Measurements from ENCODE around the gene URM1.

Gene URM1

DNA sequence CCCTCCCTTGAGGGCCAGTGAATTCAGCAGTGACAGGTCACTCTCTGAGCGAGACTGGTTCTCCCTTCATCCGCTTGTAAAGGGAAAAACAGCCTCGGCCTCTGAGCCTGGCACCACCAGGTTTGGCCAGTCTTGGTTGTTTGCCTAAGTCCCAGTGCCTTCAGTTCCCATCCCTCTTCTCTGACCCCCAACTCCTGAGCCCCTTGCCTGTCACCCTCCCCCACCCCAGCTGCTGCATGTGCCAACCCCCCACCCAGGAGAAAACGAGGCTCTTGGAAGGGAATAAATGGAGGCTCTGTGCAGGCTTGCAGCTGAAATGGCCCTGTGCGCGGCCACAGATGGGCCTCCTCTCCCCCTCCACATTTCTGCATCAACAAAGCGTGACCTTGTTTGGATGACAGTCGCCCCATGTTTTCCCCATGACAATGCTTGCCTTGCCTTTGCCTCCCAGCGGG, 3.1 kb downstream of the URM1 start:
- DNase-seq (ENCODE audit: low read depth in 1 of 2, low spot score in 1 of 2), result no peak
- H3K4me3 ChIP-seq (replicated peaks; ENCODE audit: insufficient read depth, low read length), result no peak overlapping the region
- no peaks in the 10 kb centered on the region for H3K27me3 ChIP-seq (ENCODE audit: insufficient read depth, poor library complexity, severe bottlenecking)
- TF ChIP-seq POLR2AphosphoS5 (IDR thresholded peaks at IDR 0.05; ENCODE audit: low read depth), result no peak
- TF ChIP-seq, protein P1, sequence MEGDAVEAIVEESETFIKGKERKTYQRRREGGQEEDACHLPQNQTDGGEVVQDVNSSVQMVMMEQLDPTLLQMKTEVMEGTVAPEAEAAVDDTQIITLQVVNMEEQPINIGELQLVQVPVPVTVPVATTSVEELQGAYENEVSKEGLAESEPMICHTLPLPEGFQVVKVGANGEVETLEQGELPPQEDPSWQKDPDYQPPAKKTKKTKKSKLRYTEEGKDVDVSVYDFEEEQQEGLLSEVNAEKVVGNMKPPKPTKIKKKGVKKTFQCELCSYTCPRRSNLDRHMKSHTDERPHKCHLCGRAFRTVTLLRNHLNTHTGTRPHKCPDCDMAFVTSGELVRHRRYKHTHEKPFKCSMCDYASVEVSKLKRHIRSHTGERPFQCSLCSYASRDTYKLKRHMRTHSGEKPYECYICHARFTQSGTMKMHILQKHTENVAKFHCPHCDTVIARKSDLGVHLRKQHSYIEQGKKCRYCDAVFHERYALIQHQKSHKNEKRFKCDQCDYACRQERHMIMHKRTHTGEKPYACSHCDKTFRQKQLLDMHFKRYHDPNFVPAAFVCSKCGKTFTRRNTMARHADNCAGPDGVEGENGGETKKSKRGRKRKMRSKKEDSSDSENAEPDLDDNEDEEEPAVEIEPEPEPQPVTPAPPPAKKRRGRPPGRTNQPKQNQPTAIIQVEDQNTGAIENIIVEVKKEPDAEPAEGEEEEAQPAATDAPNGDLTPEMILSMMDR (IDR thresholded peaks at IDR 0.05; ENCODE audit: insufficient read depth, low read length), result no peak
- TF ChIP-seq GABPA (IDR thresholded peaks at IDR 0.05; ENCODE audit: low read depth), result no peak
- TF ChIP-seq SPI1 (IDR thresholded peaks at IDR 0.05; ENCODE audit: borderline replicate concordance, low read depth), result no peak
- TF ChIP-seq, protein P2, sequence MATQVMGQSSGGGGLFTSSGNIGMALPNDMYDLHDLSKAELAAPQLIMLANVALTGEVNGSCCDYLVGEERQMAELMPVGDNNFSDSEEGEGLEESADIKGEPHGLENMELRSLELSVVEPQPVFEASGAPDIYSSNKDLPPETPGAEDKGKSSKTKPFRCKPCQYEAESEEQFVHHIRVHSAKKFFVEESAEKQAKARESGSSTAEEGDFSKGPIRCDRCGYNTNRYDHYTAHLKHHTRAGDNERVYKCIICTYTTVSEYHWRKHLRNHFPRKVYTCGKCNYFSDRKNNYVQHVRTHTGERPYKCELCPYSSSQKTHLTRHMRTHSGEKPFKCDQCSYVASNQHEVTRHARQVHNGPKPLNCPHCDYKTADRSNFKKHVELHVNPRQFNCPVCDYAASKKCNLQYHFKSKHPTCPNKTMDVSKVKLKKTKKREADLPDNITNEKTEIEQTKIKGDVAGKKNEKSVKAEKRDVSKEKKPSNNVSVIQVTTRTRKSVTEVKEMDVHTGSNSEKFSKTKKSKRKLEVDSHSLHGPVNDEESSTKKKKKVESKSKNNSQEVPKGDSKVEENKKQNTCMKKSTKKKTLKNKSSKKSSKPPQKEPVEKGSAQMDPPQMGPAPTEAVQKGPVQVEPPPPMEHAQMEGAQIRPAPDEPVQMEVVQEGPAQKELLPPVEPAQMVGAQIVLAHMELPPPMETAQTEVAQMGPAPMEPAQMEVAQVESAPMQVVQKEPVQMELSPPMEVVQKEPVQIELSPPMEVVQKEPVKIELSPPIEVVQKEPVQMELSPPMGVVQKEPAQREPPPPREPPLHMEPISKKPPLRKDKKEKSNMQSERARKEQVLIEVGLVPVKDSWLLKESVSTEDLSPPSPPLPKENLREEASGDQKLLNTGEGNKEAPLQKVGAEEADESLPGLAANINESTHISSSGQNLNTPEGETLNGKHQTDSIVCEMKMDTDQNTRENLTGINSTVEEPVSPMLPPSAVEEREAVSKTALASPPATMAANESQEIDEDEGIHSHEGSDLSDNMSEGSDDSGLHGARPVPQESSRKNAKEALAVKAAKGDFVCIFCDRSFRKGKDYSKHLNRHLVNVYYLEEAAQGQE (IDR thresholded peaks at IDR 0.05; ENCODE audit: insufficient replicate concordance, low read depth), result no peak
- H3K27ac ChIP-seq (replicated peaks), result no peak overlapping the region

DNA sequence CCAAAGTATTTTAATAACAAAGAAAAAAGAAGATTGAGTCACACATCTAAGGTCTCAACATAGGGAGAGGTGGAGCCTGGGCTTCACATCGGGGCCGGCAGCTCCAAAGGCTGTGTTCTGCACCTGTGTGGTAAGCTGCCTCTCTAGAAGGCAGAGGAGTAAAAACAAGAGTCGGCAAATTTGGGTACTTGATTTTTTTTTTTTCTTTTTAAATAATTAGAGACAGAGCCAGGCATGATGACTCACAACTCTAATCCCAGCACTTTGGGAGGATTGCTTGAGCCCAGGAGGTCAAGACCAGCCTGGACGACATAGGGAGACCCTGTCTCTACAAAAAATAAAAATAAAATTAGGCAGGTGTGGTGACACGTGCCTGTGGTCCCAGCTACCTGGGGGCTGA, 4.7 kb downstream of the URM1 start:
- no peak for TF ChIP-seq POLR2AphosphoS5 (IDR thresholded peaks at IDR 0.05; ENCODE audit: low read depth)
- TF ChIP-seq SPI1 (IDR thresholded peaks at IDR 0.05; ENCODE audit: borderline replicate concordance, low read depth), result no peak
- TF ChIP-seq, protein P1 (IDR thresholded peaks at IDR 0.05; ENCODE audit: insufficient read depth, low read length), result no peak
- TF ChIP-seq, protein P2 (IDR thresholded peaks at IDR 0.05; ENCODE audit: insufficient replicate concordance, low read depth), result no peak
- no peak for TF ChIP-seq GABPA (IDR thresholded peaks at IDR 0.05; ENCODE audit: low read depth)

DNA sequence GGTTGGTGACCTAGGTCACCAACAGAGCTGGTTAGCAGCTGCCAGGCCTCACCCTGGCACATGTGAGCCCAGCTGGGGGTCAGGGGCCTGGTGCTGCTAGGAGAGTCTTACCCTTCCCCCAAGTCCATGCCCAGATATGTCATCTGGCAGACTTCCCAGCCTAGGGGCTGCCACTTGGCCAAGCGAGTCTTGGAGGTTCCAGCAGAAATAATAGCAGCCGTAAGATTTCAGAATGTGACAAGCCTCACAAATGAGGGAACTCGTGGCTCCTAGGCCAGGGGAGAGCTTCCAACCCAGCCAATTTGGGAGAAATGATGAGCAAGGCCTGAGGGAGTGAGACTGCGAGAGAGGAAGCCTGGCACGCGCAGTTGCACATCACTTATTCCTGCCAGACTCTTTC, 11.1 kb downstream of the URM1 start:
- Histone ChIP-seq H3K4me3 (replicated peaks; ENCODE audit: insufficient read depth, low read length) (no peak overlapping the region), H3K27ac (replicated peaks) (no peak overlapping the region), H3K27me3 (ENCODE audit: insufficient read depth, poor library complexity, severe bottlenecking) (no peaks in the 10 kb centered on the region)
- TF ChIP-seq POLR2AphosphoS5 (IDR thresholded peaks at IDR 0.05; ENCODE audit: low read depth) (no peak), GABPA (IDR thresholded peaks at IDR 0.05; ENCODE audit: low read depth) (no peak), SPI1 (IDR thresholded peaks at IDR 0.05; ENCODE audit: borderline replicate concordance, low read depth) (no peak)
- TF ChIP-seq, protein P2 (IDR thresholded peaks at IDR 0.05; ENCODE audit: insufficient replicate concordance, low read depth), result no peak
- TF ChIP-seq, protein P1 (IDR thresholded peaks at IDR 0.05; ENCODE audit: insufficient read depth, low read length), result no peak
- no peak for DNase-seq (ENCODE audit: low read depth in 1 of 2, low spot score in 1 of 2)

More for the DNA sequence above, 4.7 kb downstream of the URM1 start:
- no peak for DNase-seq (ENCODE audit: low read depth in 1 of 2, low spot score in 1 of 2)
- Histone ChIP-seq H3K27me3 (ENCODE audit: insufficient read depth, poor library complexity, severe bottlenecking) (no peaks in the 10 kb centered on the region), H3K4me3 (replicated peaks; ENCODE audit: insufficient read depth, low read length) (no peak overlapping the region), H3K27ac (replicated peaks) (no peak overlapping the region)

Data from HL-60 (cell line).